H9 (cell line): ENCODE measurements around the gene ATG4D. TPM values are rescaled to one million over a fixed set of nuclear protein-coding genes. Genes with fewer than 3 reads are reported as not detected.

Experiments used
- DNase-seq: peaks from one replicate; pipeline ENCODE4 v3.0.0-alpha.2; 2017
- H2AFZ ChIP-seq: one replicate; pipeline ENCODE4 v1.6.1; 2013; ENCODE audit warnings: mild to moderate bottlenecking, low read length, control low read depth, moderate library complexity
- H2AK5ac ChIP-seq: 2 replicates; pipeline ENCODE4 v1.6.1; 2013; ENCODE audit warnings: low read length, control low read depth, mixed read lengths; ENCODE audit not compliant: insufficient read length
- H2BK120ac ChIP-seq: one replicate; pipeline ENCODE4 v1.6.1; 2013; ENCODE audit warnings: low read depth, mild to moderate bottlenecking, low read length, control low read depth, inconsistent platforms; ENCODE audit not compliant: poor library complexity, severe bottlenecking
- H2BK12ac ChIP-seq: 2 replicates; pipeline ENCODE4 v1.6.1; 2013; ENCODE audit warnings: low read length, control low read depth, mixed read lengths, low read depth; ENCODE audit not compliant: insufficient read length
- H2BK15ac ChIP-seq: 2 replicates; pipeline ENCODE4 v1.6.1; 2013; ENCODE audit warnings: low read depth, low read length, control low read depth
- H2BK20ac ChIP-seq: one replicate; pipeline ENCODE4 v1.6.1; 2013; ENCODE audit warnings: low read depth, mild to moderate bottlenecking, low read length, control low read depth, inconsistent platforms; ENCODE audit not compliant: poor library complexity, severe bottlenecking
- H2BK5ac ChIP-seq: 2 replicates; pipeline ENCODE4 v1.6.1; 2013; ENCODE audit warnings: low read length, control low read depth, mixed read lengths; ENCODE audit not compliant: insufficient read length
- H3K14ac ChIP-seq: 2 replicates; pipeline ENCODE4 v1.6.1; 2013; ENCODE audit warnings: low read length, control low read depth; ENCODE audit not compliant: insufficient read depth
- H3K18ac ChIP-seq: 2 replicates; pipeline ENCODE4 v1.6.1; 2013; ENCODE audit warnings: low read depth, mild to moderate bottlenecking, mixed read lengths, low read length, control low read depth; ENCODE audit not compliant: insufficient read length
- H3K23ac ChIP-seq: 2 replicates; pipeline ENCODE4 v1.6.1; 2013; ENCODE audit warnings: low read length, control low read depth, mixed read lengths, low read depth; ENCODE audit not compliant: insufficient read length
- H3K23me2 ChIP-seq: 2 replicates; pipeline ENCODE4 v1.6.1; 2013; ENCODE audit warnings: low read depth, mild to moderate bottlenecking, mixed read lengths, low read length, control low read depth; ENCODE audit not compliant: insufficient read length, poor library complexity, severe bottlenecking
- H3K27ac ChIP-seq: 2 replicates; pipeline ENCODE4 v1.5.1; 2013; ENCODE audit warnings: low read length, control low read depth, mixed read lengths, low read depth; ENCODE audit not compliant: insufficient read length
- H3K27me3 ChIP-seq: 2 replicates; pipeline ENCODE4 v1.6.1; 2013; ENCODE audit warnings: low read length, control low read depth, inconsistent platforms; ENCODE audit not compliant: insufficient read depth
- H3K4ac ChIP-seq: 2 replicates; pipeline ENCODE4 v1.6.1; 2013; ENCODE audit warnings: low read depth, mild to moderate bottlenecking, control low read depth, inconsistent platforms, low read length, moderate library complexity
- H3K4me1 ChIP-seq: 2 replicates; pipeline ENCODE4 v1.6.1; 2013; ENCODE audit warnings: low read length, control low read depth, inconsistent platforms; ENCODE audit not compliant: insufficient read depth
- H3K4me2 ChIP-seq: 2 replicates; pipeline ENCODE4 v1.6.1; 2013; ENCODE audit warnings: low read length, control low read depth, mixed read lengths; ENCODE audit not compliant: insufficient read length, insufficient read depth
- H3K56ac ChIP-seq: 2 replicates; pipeline ENCODE4 v1.6.1; 2013; ENCODE audit warnings: low read depth, mild to moderate bottlenecking, mixed read lengths, low read length, control low read depth; ENCODE audit not compliant: insufficient read length
- H3K79me1 ChIP-seq: 2 replicates; pipeline ENCODE4 v1.6.1; 2013; ENCODE audit warnings: low read depth, mild to moderate bottlenecking, moderate library complexity, low read length, control low read depth, inconsistent platforms; ENCODE audit not compliant: insufficient read depth, poor library complexity, severe bottlenecking
- H3K79me2 ChIP-seq: 2 replicates; pipeline ENCODE4 v1.6.1; 2013; ENCODE audit warnings: low read length, control low read depth, inconsistent platforms; ENCODE audit not compliant: insufficient read depth
- H3K9ac ChIP-seq: 2 replicates; pipeline ENCODE4 v1.6.1; 2013; ENCODE audit warnings: low read length, control low read depth, mixed read lengths; ENCODE audit not compliant: insufficient read length; ENCODE audit errors: extremely low read depth
- H3K9me3 ChIP-seq: one replicate; pipeline ENCODE4 v1.6.1; 2013; ENCODE audit warnings: low read depth, low read length, inconsistent platforms; ENCODE audit not compliant: control insufficient read depth
- H3T11ph ChIP-seq: one replicate; pipeline ENCODE4 v1.6.1; 2013; ENCODE audit warnings: mild to moderate bottlenecking, low read length, control low read depth, inconsistent platforms
- H4K20me1 ChIP-seq: one replicate; pipeline ENCODE4 v1.6.1; 2013; ENCODE audit not compliant: control insufficient read depth, insufficient read length, insufficient read depth
- H4K5ac ChIP-seq: 2 replicates; pipeline ENCODE4 v1.6.1; 2013; ENCODE audit warnings: low read depth, mild to moderate bottlenecking, mixed read lengths, low read length, control low read depth; ENCODE audit not compliant: insufficient read length
- H4K8ac ChIP-seq: replicated peaks from 2 replicates; pipeline ENCODE4 v1.6.1; 2013; ENCODE audit warnings: low read length, control low read depth, mixed read lengths, low read depth; ENCODE audit not compliant: insufficient read length
- H4K91ac ChIP-seq: 2 replicates; pipeline ENCODE4 v1.6.1; 2013; ENCODE audit warnings: low read depth, mild to moderate bottlenecking, moderate library complexity, mixed read lengths, low read length, control low read depth; ENCODE audit not compliant: insufficient read length
- H3K27ac Mint-ChIP-seq, 3 experiments: 2 replicates in 2 of 3; 3 replicates in 1 of 3; pipeline ENCODE4 v1.8.0; 2020 to 2021; ENCODE audit warnings: mixed read lengths in 3 of 3, mild to moderate bottlenecking in 1 of 3, moderate library complexity in 1 of 3
- H3K27me3 Mint-ChIP-seq: 2 replicates; pipeline ENCODE4 v1.8.0; 2021; ENCODE audit warnings: low read depth, mild to moderate bottlenecking, moderate library complexity, mixed read lengths
- H3K36me3 Mint-ChIP-seq, 3 experiments: 2 replicates in 2 of 3; 3 replicates in 1 of 3; pipeline ENCODE4 v1.8.0; 2020 to 2021; ENCODE audit warnings: low read depth in 3 of 3, mixed read lengths in 3 of 3; ENCODE audit not compliant: insufficient read depth in 1 of 3
- H3K4me1 Mint-ChIP-seq, 2 experiments: 2 replicates each; pipeline ENCODE4 v1.8.0; 2020; ENCODE audit warnings: mixed read lengths in 2 of 2
- H3K4me3 Mint-ChIP-seq, 2 experiments: 2 replicates in 1 of 2; 3 replicates in 1 of 2; pipeline ENCODE4 v1.8.0; 2020 to 2021; ENCODE audit warnings: mild to moderate bottlenecking in 2 of 2, mixed read lengths in 2 of 2, moderate library complexity in 1 of 2
- H3K9me3 Mint-ChIP-seq, 2 experiments: 2 replicates in 1 of 2; 3 replicates in 1 of 2; pipeline ENCODE4 v1.8.0; 2020; ENCODE audit warnings: mild to moderate bottlenecking in 2 of 2, mixed read lengths in 2 of 2, moderate library complexity in 1 of 2
- CTCF ChIP-seq: fragments of 200-600 bp; sonication (generic); conservative IDR thresholded peaks from 3 replicates; pipeline ENCODE4 v1.8.0; 2021; ENCODE audit warnings: antibody characterized with exemption, mild to moderate bottlenecking
- WGBS: extraction: QIAGEN DNeasy Blood & Tissue Kit; methylation state at CpG from one replicate; pipeline ENCODE4 v1.1.7; 2013; ENCODE audit warnings: missing lambda C conversion rate, low lambda C conversion rate, mixed read lengths; ENCODE audit not compliant: insufficient read length; ENCODE audit errors: extremely low coverage; 5-methylcytosine and 5-hydroxymethylcytosine counted together
- total RNA-seq: library from RNA; stranded (reverse); gene quantifications from 2 replicates; pipeline ENCODE4 v1.2.1, GENCODE V29; 2021

Gene ATG4D
- total RNA-seq, 1 experiment from 2014 or later, result 55.8 TPM

- Mint-ChIP-seq H3K9me3 (no peaks in the 10 kb centered on the region; a peak in 1 of 5 replicates), H3K27ac (peak within 1 kb of the TSS in 1 of 3 experiments; percentile 86; a peak in 2 of 7 replicates), H3K27me3 (peaks cover 20% of the 10 kb centered on the region), H3K4me3 (peak within 1 kb of the TSS; percentile 75 to 87), H3K36me3 (peaks cover 7 to 10% (median 8%) of the 10 kb centered on the region in 3 experiments; a peak in 6 of 7 replicates), H3K4me1 (peaks cover 19 to 29% of the 10 kb centered on the region in 2 experiments)
- H3K79me2 ChIP-seq, result no peaks in the 10 kb centered on the region
- H3K27me3 ChIP-seq, result peaks cover 7% of the 10 kb centered on the region; the same call in 1 of the 2 replicates
- H4K8ac ChIP-seq, result no peak within 1 kb of the TSS
- no peak within 1 kb of the TSS for H2BK120ac ChIP-seq
- H3K23me2 ChIP-seq, result peaks cover 19% of the 10 kb centered on the region
- H2BK12ac ChIP-seq, result no peak within 1 kb of the TSS
- H3K79me1 ChIP-seq, result no peaks in the 10 kb centered on the region
- WGBS, result no CpG with 5 or more reads among the region's 39 CpGs
- no peak within 1 kb of the TSS for H2AK5ac ChIP-seq
- H3K9ac ChIP-seq, result no peak within 1 kb of the TSS
- H3K23ac ChIP-seq, result no peak within 1 kb of the TSS
- H3K27ac ChIP-seq, result no peak within 1 kb of the TSS
- H3K4me1 ChIP-seq, result no peaks in the 10 kb centered on the region; the same call in 1 of the 2 replicates
- H3K56ac ChIP-seq, result no peak within 1 kb of the TSS
- H3K4ac ChIP-seq, result no peak within 1 kb of the TSS
- H3K9me3 ChIP-seq, result no peaks in the 10 kb centered on the region
- H3K4me2 ChIP-seq, result peak within 1 kb of the TSS; percentile 79
- DNase-seq, result peak; percentile 75
- H4K5ac ChIP-seq, result no peak within 1 kb of the TSS
- H2AFZ ChIP-seq, result peak within 1 kb of the TSS; percentile 27
- no peak within 1 kb of the TSS for H3K18ac ChIP-seq
- no peak within 1 kb of the TSS for H2BK5ac ChIP-seq
- no peak within 1 kb of the TSS; the same call in 1 of the 2 replicates for H3K14ac ChIP-seq
- no peak within 1 kb of the TSS for H3T11ph ChIP-seq
- H2BK15ac ChIP-seq, result no peak within 1 kb of the TSS
- H4K91ac ChIP-seq, result no peak within 1 kb of the TSS
- H4K20me1 ChIP-seq, result no peaks in the 10 kb centered on the region
- no peak within 1 kb of the TSS for H2BK20ac ChIP-seq
- TF ChIP-seq CTCF, result no peak
Observed at GRCh38 chr19:10517361-10517759, 26.3 kb upstream of the ATG4D start, which contains the start of gene S1PR5. S1PR5 (minus strand) TSS chr19:10517447; CDS start chr19:10515011, 2,436 bp downstream.
